Measurements from ENCODE around the gene PAPOLA. TPM values are rescaled to one million over a fixed set of nuclear protein-coding genes. Genes with fewer than 3 reads are reported as not detected.
"Not testable (repeated sequence)": the region's sequence is repeated elsewhere in the genome, so short reads cannot be mapped to it uniquely, and the experiment has no call there.

Gene PAPOLA
- total RNA-seq, 2 experiments from 2014 or later: 99.3 to 197 TPM

- intact Hi-C loops (cut with micrococcal nuclease; ENCODE audit: unreplicated experiment): no loop called here
- H3K4me3 ChIP-seq (ENCODE audit: low read depth, low read length, poor library complexity, severe bottlenecking): no peak overlapping the region
- H3K9me2 ChIP-seq (ENCODE audit: insufficient read depth, low read length): no peaks in the 10 kb centered on the region
- no peak for TF ChIP-seq EZH2phosphoT487 (IDR thresholded peaks at IDR 0.05; ENCODE audit: borderline replicate concordance, low read depth, low read length)
- TF ChIP-seq, protein P1, sequence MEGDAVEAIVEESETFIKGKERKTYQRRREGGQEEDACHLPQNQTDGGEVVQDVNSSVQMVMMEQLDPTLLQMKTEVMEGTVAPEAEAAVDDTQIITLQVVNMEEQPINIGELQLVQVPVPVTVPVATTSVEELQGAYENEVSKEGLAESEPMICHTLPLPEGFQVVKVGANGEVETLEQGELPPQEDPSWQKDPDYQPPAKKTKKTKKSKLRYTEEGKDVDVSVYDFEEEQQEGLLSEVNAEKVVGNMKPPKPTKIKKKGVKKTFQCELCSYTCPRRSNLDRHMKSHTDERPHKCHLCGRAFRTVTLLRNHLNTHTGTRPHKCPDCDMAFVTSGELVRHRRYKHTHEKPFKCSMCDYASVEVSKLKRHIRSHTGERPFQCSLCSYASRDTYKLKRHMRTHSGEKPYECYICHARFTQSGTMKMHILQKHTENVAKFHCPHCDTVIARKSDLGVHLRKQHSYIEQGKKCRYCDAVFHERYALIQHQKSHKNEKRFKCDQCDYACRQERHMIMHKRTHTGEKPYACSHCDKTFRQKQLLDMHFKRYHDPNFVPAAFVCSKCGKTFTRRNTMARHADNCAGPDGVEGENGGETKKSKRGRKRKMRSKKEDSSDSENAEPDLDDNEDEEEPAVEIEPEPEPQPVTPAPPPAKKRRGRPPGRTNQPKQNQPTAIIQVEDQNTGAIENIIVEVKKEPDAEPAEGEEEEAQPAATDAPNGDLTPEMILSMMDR (conservative IDR thresholded peaks at IDR 0.05; ENCODE audit: low read length): no peak
- CTCF ChIA-PET (ENCODE audit: unreplicated experiment): no interaction called here
- no TSS peak for BruUV-seq (replicated peaks)
- no peak for DNase-seq (ENCODE audit: low spot score)
- no peaks in the 10 kb centered on the region for H3K79me2 ChIP-seq (ENCODE audit: insufficient read depth, low read depth, low read length)
- no peak overlapping the region for H3K27ac ChIP-seq (ENCODE audit: low read depth, low read length, poor library complexity, severe bottlenecking)
- POLR2A ChIA-PET: no interaction called here
- H3K4me1 ChIP-seq (ENCODE audit: insufficient read depth, low read length, poor library complexity, severe bottlenecking): no peaks in the 10 kb centered on the region
- no peak overlapping the region for H3K4me2 ChIP-seq (ENCODE audit: low read length)
- no peaks in the 10 kb centered on the region for H3K9me3 ChIP-seq (ENCODE audit: low read length)
- H2AFZ ChIP-seq (ENCODE audit: low read length): no peak overlapping the region
- H4K20me1 ChIP-seq (ENCODE audit: insufficient read depth, low read length): no peaks in the 10 kb centered on the region
- no peaks in the 10 kb centered on the region for H3K36me3 ChIP-seq (ENCODE audit: insufficient read depth, low read length)
These were observed 38.0 kb upstream of the PAPOLA start for GRCh38 chr14:96464136-96464535.

- Histone ChIP-seq H3K9me2 (ENCODE audit: insufficient read depth, low read length) (no peaks in the 10 kb centered on the region), H3K4me3 (ENCODE audit: low read depth, low read length, poor library complexity, severe bottlenecking) (no peak overlapping the region), H3K4me1 (ENCODE audit: insufficient read depth, low read length, poor library complexity, severe bottlenecking) (no peaks in the 10 kb centered on the region), H3K36me3 (ENCODE audit: insufficient read depth, low read length) (no peaks in the 10 kb centered on the region), H3K79me2 (ENCODE audit: insufficient read depth, low read depth, low read length) (no peaks in the 10 kb centered on the region), H2AFZ (ENCODE audit: low read length) (no peak overlapping the region), H4K20me1 (ENCODE audit: insufficient read depth, low read length) (no peaks in the 10 kb centered on the region), H3K4me2 (ENCODE audit: low read length) (no peak overlapping the region), H3K27ac (ENCODE audit: low read depth, low read length, poor library complexity, severe bottlenecking) (no peak overlapping the region), H3K9me3 (ENCODE audit: low read length) (no peaks in the 10 kb centered on the region)
- intact Hi-C loops (cut with micrococcal nuclease; ENCODE audit: unreplicated experiment): no loop called here
- TF ChIP-seq, protein P1 (conservative IDR thresholded peaks at IDR 0.05; ENCODE audit: low read length): no peak
- TF ChIP-seq EZH2phosphoT487 (IDR thresholded peaks at IDR 0.05; ENCODE audit: borderline replicate concordance, low read depth, low read length): no peak
- DNase-seq (ENCODE audit: low spot score): no peak
- BruUV-seq (replicated peaks): no TSS peak
- CTCF ChIA-PET (ENCODE audit: unreplicated experiment): no interaction called here
- POLR2A ChIA-PET: interaction anchor here (0.9 kb wide), 1 partner anchor 404 kb away, joined by 7 read pairs; no protein-coding TSS in a partner anchor
These were observed 35.3 kb upstream of the PAPOLA start for GRCh38 chr14:96466918-96467317.

DNA sequence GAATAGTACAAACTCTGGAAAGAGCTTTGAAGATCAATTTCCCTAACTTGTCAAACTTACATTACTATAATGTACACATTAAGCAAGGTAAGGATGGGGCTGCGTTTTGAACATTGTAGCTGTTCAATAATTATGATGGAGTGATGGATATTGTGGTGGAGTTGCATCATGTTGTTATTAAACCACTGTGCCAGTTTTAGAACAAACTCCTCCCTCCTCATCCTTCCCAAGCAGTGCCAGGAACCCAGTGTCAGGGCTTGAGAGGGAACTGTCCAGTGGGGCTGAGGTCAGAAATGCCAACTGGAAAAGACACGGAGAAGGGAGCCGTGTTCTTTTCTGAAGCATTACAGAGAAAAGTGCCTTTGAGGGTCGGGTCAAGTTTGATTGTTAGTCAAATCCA, 31.9 kb upstream of the PAPOLA start:
- H3K4me2 ChIP-seq (ENCODE audit: low read length): no peak overlapping the region
- no peaks in the 10 kb centered on the region for H3K9me2 ChIP-seq (ENCODE audit: insufficient read depth, low read length)
- intact Hi-C loops (cut with micrococcal nuclease; ENCODE audit: unreplicated experiment): no loop called here
- no peak overlapping the region for H3K27ac ChIP-seq (ENCODE audit: low read depth, low read length, poor library complexity, severe bottlenecking)
- CTCF ChIA-PET (ENCODE audit: unreplicated experiment): no interaction called here
- H3K36me3 ChIP-seq (ENCODE audit: insufficient read depth, low read length): no peaks in the 10 kb centered on the region
- H2AFZ ChIP-seq (ENCODE audit: low read length): no peak overlapping the region
- H3K9me3 ChIP-seq (ENCODE audit: low read length): no peaks in the 10 kb centered on the region
- H4K20me1 ChIP-seq (ENCODE audit: insufficient read depth, low read length): no peaks in the 10 kb centered on the region
- H3K79me2 ChIP-seq (ENCODE audit: insufficient read depth, low read depth, low read length): no peaks in the 10 kb centered on the region
- DNase-seq (ENCODE audit: low spot score): no peak
- no peaks in the 10 kb centered on the region for H3K4me1 ChIP-seq (ENCODE audit: insufficient read depth, low read length, poor library complexity, severe bottlenecking)
- POLR2A ChIA-PET: no interaction called here
- BruUV-seq (replicated peaks): no TSS peak
- TF ChIP-seq, protein P1 (conservative IDR thresholded peaks at IDR 0.05; ENCODE audit: low read length): no peak
- no peak for TF ChIP-seq EZH2phosphoT487 (IDR thresholded peaks at IDR 0.05; ENCODE audit: borderline replicate concordance, low read depth, low read length)
- H3K4me3 ChIP-seq (ENCODE audit: low read depth, low read length, poor library complexity, severe bottlenecking): no peak overlapping the region

DNA sequence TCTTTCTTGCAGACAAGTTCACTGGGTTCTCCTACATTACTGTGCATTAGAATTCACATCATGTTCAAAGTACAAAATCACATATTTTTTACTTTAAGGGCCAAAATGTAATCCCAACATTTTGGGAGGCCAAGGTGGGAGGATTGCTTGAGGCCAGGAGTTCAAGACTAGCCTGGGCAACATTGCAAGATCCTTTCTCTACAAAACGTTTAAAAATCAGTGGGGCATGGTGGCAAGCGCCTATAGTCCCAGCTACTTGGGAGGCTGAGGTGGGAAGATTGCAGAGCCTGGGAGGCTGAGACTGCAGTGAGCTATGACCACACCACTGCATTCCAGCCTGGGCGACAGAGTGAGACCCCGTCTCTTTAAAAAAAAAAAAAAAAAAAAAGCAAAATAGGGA, 31.2 kb upstream of the PAPOLA start:
- H3K79me2 ChIP-seq (ENCODE audit: insufficient read depth, low read depth, low read length); H3K27ac ChIP-seq (ENCODE audit: low read depth, low read length, poor library complexity, severe bottlenecking); H3K4me2 ChIP-seq (ENCODE audit: low read length); H3K4me1 ChIP-seq (ENCODE audit: insufficient read depth, low read length, poor library complexity, severe bottlenecking); intact Hi-C loops (cut with micrococcal nuclease; ENCODE audit: unreplicated experiment); H3K36me3 ChIP-seq (ENCODE audit: insufficient read depth, low read length); H3K4me3 ChIP-seq (ENCODE audit: low read depth, low read length, poor library complexity, severe bottlenecking); H4K20me1 ChIP-seq (ENCODE audit: insufficient read depth, low read length); H3K9me2 ChIP-seq (ENCODE audit: insufficient read depth, low read length); BruUV-seq (replicated peaks); CTCF ChIA-PET (ENCODE audit: unreplicated experiment); H3K9me3 ChIP-seq (ENCODE audit: low read length); DNase-seq (ENCODE audit: low spot score); H2AFZ ChIP-seq (ENCODE audit: low read length): not testable (repeated sequence)
- POLR2A ChIA-PET: interaction anchor here (0.7 to 0.9 kb wide), 2 partner anchors 23 to 49 kb away, joined by 5 read pairs; no protein-coding TSS in a partner anchor
